ENCODE measurements around the gene KIAA1671. TPM values are rescaled to one million over a fixed set of nuclear protein-coding genes. Genes with fewer than 3 reads are reported as not detected.

The KIAA1671 gene
- total RNA-seq, 1 experiment from 2014 or later: 68.1 TPM

GRCh38 chr22:25035715-25036114 is 83.2 kb downstream of the KIAA1671 start:
- no peak overlapping the region for H3K4me3 Mint-ChIP-seq (ENCODE audit: unreplicated experiment)
- no peak overlapping the region for H3K27ac Mint-ChIP-seq (ENCODE audit: low read depth, unreplicated experiment)
- H3K9me3 Mint-ChIP-seq (ENCODE audit: unreplicated experiment): no peaks in the 10 kb centered on the region
- CTCF ChIA-PET: interaction anchor here (1.8 to 3.1 kb wide), 3 partner anchors 13 to 85 kb away, joined by 5 to 18 read pairs (median 6); no protein-coding TSS in a partner anchor
- no peak for DNase-seq (ENCODE audit: unreplicated experiment)
- TF ChIP-seq CTCF (IDR thresholded peaks at IDR 0.05; ENCODE audit: unreplicated experiment): no peak
- intact Hi-C loops (cut with micrococcal nuclease): no loop called here
- POLR2A ChIA-PET: no interaction called here
- no peaks in the 10 kb centered on the region for H3K4me1 Mint-ChIP-seq (ENCODE audit: insufficient read depth, unreplicated experiment)
- no peaks in the 10 kb centered on the region for H3K27me3 Mint-ChIP-seq (ENCODE audit: insufficient read depth, unreplicated experiment)
- peaks cover 78% of the 10 kb centered on the region for H3K36me3 Mint-ChIP-seq (ENCODE audit: insufficient read depth, unreplicated experiment)
- no TSS peak for BruUV-seq (replicated peaks)

- H3K27ac Mint-ChIP-seq (ENCODE audit: low read depth, unreplicated experiment): no peak overlapping the region
- no peaks in the 10 kb centered on the region for H3K27me3 Mint-ChIP-seq (ENCODE audit: insufficient read depth, unreplicated experiment)
- peaks cover 82% of the 10 kb centered on the region for H3K36me3 Mint-ChIP-seq (ENCODE audit: insufficient read depth, unreplicated experiment)
- H3K4me1 Mint-ChIP-seq (ENCODE audit: insufficient read depth, unreplicated experiment): no peaks in the 10 kb centered on the region
- H3K4me3 Mint-ChIP-seq (ENCODE audit: unreplicated experiment): no peak overlapping the region
- intact Hi-C loops (cut with micrococcal nuclease): no loop called here
- no TSS peak for BruUV-seq (replicated peaks)
- DNase-seq (ENCODE audit: unreplicated experiment): no peak
- ChIA-PET CTCF (no interaction called here), POLR2A (interaction anchor here (0.6 kb wide), 1 partner anchor 20 kb away, joined by 4 read pairs; no protein-coding TSS in a partner anchor)
- no peaks in the 10 kb centered on the region for H3K9me3 Mint-ChIP-seq (ENCODE audit: unreplicated experiment)
- no peak for TF ChIP-seq CTCF (IDR thresholded peaks at IDR 0.05; ENCODE audit: unreplicated experiment)
Measured at GRCh38 chr22:25038239-25038638, 85.7 kb downstream of the KIAA1671 start.

GRCh38 chr22:25038771-25039170 is 86.3 kb downstream of the KIAA1671 start:
- Mint-ChIP-seq H3K4me3 (ENCODE audit: unreplicated experiment) (no peak overlapping the region), H3K27me3 (ENCODE audit: insufficient read depth, unreplicated experiment) (no peaks in the 10 kb centered on the region), H3K36me3 (ENCODE audit: insufficient read depth, unreplicated experiment) (peaks cover 77% of the 10 kb centered on the region), H3K9me3 (ENCODE audit: unreplicated experiment) (no peaks in the 10 kb centered on the region), H3K27ac (ENCODE audit: low read depth, unreplicated experiment) (no peak overlapping the region), H3K4me1 (ENCODE audit: insufficient read depth, unreplicated experiment) (no peaks in the 10 kb centered on the region)
- intact Hi-C loops (cut with micrococcal nuclease): no loop called here
- CTCF ChIA-PET: interaction anchor here (1.1 kb wide), 1 partner anchor 9 kb away, joined by 3 read pairs; no protein-coding TSS in a partner anchor
- BruUV-seq (replicated peaks): no TSS peak
- POLR2A ChIA-PET: no interaction called here
- DNase-seq (ENCODE audit: unreplicated experiment): no peak
- no peak for TF ChIP-seq CTCF (IDR thresholded peaks at IDR 0.05; ENCODE audit: unreplicated experiment)

GRCh38 chr22:25039255-25039654 is 86.7 kb downstream of the KIAA1671 start:
- Mint-ChIP-seq H3K27me3 (ENCODE audit: insufficient read depth, unreplicated experiment) (no peaks in the 10 kb centered on the region), H3K4me1 (ENCODE audit: insufficient read depth, unreplicated experiment) (no peaks in the 10 kb centered on the region), H3K4me3 (ENCODE audit: unreplicated experiment) (no peak overlapping the region), H3K9me3 (ENCODE audit: unreplicated experiment) (no peaks in the 10 kb centered on the region), H3K27ac (ENCODE audit: low read depth, unreplicated experiment) (no peak overlapping the region), H3K36me3 (ENCODE audit: insufficient read depth, unreplicated experiment) (peaks cover 73% of the 10 kb centered on the region)
- intact Hi-C loops (cut with micrococcal nuclease): no loop called here
- CTCF ChIA-PET: interaction anchor here (1.1 to 1.3 kb wide), 2 partner anchors 9 to 11 kb away, joined by 3 to 6 read pairs; no protein-coding TSS in a partner anchor
- POLR2A ChIA-PET: no interaction called here
- no TSS peak for BruUV-seq (replicated peaks)
- no peak for TF ChIP-seq CTCF (IDR thresholded peaks at IDR 0.05; ENCODE audit: unreplicated experiment)
- no peak for DNase-seq (ENCODE audit: unreplicated experiment)

Data from MCF 10A (cell line).